GM18502 (cell line): Measurements from ENCODE around the gene SETD6.

Source experiments
- ATAC-seq: cut with Tn5 transposase; IDR thresholded peaks from one replicate; pipeline ENCODE4 v1.9.1; 2021; ENCODE audit warnings: mild to moderate bottlenecking; ENCODE audit not compliant: unreplicated experiment, poor library complexity

SETD6 gene

GRCh38 chr16:58493756-58494431, 21.4 kb upstream of the SETD6 start:
- ATAC-seq, result no peak

- ATAC-seq, result peak; percentile 74
Measured at GRCh38 chr16:58494981-58495520, 20.3 kb upstream of the SETD6 start.

DNA sequence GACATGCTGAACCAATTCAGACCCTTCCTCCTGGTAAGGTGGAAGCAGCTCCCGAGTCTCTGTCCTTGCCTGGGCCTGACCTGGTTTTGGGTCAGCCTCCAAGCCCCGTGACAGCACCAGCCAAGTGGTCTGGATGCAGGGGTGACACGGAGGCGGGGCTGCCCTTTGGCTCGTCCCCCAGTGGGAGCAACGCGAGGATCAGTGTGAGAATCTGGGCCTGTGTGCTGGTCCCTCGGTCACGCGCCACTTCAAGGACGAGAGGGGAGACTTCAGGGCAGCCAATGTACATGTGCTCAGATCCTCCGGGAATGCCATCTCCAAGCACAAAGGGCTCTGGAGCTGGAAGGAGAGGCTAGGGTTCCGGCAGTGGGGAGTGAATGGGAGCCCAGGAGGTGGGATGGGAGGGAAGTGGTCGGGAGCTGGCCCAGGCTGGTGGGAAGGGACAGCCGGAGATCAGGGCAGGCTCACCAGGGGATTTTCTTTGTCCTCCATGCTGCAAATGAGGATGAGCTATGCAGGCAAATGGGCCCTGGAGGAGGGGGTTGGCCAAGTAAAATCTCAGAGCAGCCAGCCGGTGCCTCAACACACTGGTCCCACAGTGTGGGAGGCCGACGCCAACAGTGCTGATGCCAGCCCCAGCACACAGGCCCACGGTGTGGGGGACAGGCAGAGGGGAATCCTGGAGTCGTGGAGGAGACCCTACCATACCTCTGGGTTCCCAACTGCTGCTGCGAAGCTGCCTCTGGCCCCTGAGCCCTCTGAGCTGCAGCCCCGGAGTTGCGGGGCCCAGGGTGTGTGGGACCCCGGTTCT, 19.6 kb upstream of the SETD6 start:
- peak; percentile 1 for ATAC-seq

DNA sequence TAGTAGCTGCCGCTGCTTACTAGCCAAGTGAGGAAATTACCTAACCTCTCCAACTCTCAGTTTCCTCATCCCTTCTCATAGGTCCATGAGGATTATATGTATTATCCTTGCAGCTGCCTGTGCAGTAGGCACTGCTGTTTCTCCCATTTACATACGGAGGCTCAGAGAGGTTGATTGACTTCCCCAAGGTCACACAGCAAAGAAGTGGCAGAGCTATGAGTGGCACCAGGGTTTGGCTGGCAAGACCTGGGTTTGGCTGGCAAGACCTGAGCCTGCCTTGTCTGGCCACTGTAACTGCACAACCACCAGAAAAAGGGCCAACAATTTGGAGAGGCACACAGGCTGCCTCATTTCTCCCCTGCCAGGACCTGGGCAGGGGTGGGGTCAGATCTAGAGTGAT, 17.8 kb upstream of the SETD6 start:
- no peak for ATAC-seq

DNA sequence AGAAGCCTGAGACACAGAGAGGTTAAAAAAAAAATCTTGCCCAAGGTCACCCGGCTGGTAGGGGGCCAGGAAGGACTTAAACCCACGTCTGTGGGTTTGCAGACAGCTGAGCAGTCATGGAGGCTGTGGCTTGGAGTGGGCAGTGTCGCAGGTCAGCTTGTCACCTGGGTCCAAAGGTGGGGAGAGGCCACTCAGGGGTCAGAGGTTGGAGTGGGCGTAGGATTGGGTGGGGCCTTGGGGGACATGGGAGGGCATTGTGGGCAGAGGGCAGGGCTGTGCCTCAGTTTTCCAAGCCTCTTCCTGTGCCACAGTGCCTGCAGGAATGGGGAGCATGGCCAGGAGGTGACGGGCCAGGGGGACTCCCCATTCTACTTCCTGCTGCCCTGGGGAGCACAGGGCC, 17.4 kb upstream of the SETD6 start:
- ATAC-seq, result no peak

DNA sequence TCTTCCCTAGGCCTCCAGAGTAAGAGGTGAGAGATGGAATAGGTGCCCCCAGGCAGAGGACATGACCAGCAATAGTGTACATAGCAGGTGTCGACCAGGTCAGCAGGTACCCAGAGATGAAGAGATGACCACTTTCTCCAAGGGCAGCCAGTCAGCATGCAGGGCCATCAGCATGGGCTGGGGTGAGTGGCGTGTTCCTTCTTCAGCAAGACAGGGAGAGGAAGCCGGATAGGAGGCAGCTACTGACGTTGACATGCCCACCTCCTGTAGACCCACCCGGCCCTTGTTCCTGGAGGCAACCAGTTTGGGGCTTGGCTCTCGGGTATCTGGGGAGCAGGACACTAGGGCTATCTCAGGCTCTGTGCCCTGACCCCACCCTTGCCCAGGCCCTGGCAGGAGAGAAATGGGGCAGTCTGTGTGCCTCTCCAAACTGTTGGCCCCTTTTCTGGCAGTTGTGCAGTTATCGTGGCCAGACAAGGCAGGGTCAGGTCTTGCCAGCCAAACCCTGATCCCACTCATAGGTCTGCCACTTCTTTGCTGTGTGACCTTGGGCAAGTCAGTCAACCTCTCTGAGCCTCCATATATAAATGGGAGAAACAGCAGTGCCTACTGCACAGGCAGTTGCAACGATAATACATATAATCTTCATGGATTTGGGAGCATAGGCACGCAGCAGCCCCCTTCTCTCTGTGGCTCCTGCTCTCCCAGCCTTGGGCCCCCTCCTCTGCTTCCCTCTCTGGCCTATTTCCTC, 16.8 kb upstream of the SETD6 start:
- no peak for ATAC-seq

DNA sequence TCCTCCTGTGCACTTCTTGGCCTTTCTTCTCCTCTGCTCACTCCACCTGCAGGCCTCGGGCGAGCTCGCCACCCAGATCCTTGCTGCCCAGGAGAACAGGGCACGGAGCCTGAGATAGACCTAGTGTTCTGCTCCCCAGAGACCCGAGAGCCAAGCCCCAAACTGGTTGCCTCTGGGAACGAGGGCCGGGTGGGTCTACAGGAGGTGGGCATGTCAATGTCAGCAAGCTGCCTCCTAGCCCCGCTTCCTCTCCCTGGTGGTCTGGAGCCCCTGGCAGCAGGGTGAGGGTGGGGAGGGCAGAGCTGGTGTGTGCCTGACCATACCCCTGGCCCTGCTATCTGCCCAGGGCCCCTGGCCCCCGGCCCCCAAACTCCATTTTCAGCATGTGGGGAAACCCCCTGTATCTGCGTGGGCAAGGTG, 16.2 kb upstream of the SETD6 start:
- ATAC-seq, result no peak

GRCh38 chr16:58499615-58500351, 15.5 kb upstream of the SETD6 start, which contains the start of gene NDRG4:
TSS of gene NDRG4 (plus strand) at chr16:58500143. CDS start at chr16:58500249, 106 bp downstream.
- no peak for ATAC-seq

GRCh38 chr16:58500430-58501241, 14.7 kb upstream of the SETD6 start:
- ATAC-seq, result no peak

- ATAC-seq, result no peak
Measured at GRCh38 chr16:58501242-58502131, 13.8 kb upstream of the SETD6 start.

GRCh38 chr16:58502217-58502921, 12.9 kb upstream of the SETD6 start:
- ATAC-seq, result no peak

DNA sequence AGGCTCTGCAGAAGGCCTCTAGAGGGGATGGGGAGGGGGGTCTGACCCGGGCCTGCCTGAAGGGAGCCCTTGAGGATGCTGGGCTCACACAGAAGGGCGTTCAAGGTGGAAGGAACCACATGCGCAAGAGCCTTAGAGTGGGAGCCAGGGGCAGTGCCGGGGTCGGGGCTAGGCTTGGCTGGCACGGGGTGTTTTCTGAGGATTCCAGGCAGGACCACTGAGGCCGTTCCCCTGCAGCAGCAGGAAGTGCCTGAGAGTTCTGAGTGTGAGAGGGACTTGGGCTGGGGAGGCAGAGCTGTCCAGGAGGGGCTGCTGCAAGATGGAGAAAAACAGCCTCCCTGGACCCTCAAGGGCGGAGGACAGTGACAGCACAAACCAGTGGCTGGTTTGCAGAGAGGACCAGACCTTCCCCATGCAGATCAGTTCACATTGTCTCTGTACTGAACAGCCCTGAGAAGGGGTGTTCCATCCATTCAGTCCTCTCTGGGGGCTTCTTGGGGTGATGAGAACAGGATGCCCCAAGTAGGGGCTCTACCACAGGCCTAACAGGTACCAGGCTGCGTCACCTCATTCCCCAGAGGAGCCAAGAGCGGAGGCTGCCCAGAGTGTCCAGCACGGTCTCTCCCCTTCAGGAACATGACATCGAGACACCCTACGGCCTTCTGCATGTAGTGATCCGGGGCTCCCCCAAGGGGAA, 12.0 kb upstream of the SETD6 start:
- ATAC-seq, result no peak

DNA sequence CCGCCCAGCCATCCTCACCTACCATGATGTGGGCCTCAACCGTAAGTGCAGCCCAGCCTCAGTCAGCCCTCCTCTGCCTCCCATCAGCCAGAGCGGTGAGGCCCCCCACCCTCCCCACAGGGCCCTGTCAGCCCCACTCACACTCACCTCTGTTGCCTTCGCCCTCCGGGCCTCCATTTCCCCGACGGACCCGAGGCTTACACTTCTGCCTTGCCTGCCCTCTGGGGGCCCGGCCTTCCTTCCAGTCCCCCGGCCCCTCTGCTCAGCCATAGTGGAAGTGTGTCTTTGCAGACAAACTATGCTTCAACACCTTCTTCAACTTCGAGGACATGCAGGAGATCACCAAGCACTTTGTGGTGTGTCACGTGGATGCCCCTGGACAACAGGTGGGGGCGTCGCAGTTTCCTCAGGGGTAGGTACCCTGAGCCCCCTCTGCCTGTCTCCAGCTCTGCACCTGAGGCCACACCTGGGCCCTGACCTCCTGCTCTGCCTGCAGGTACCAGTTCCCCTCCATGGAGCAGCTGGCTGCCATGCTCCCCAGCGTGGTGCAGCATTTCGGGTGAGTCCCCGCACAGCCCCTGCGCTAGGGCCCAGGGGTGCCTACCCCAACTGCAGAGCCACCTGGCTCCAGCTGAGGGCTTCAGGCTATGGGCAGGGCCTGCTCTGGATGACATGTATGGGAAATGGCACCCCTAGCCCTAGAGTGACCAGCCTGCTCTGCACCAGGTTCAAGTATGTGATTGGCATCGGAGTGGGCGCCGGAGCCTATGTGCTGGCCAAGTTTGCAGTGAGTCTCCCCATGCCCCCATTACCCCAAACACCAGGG, 11.2 kb upstream of the SETD6 start:
- no peak for ATAC-seq

DNA sequence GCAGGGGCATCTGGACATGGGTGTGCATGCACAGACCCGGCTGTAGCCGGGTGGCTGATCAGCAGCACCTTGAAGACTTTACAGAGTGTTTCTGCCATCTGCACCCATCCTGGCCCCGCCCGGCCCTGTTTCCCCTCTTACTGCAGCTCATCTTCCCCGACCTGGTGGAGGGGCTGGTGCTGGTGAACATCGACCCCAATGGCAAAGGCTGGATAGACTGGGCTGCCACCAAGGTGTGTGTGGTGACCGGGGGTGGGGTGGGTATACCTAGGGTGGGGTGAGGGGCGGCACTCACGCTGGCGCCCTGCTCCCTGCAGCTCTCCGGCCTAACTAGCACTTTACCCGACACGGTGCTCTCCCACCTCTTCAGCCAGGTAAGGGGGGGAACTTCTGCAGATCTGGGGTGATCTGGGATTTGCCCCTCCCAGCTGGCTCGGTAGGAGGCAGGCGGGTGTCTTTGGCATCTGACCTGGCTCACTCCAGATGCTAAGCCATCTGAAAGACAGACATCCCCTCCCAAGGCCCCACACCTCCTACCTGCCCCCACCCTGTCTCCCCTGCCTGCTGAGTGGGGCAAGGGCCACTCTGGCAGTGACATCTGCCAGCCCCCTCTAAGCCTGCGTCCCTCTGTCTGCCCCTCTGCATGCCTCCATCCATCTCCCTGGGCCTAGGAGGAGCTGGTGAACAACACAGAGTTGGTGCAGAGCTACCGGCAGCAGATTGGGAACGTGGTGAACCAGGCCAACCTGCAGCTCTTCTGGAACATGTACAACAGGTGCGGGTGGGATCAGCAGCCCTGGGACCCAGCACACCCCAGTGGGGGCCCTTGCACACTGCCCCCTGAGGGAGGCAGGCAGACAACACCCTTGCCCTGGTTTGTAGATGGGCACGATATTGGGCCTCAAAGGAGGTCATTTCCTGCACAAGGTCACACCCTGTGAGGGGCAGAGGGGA, 8.8 kb upstream of the SETD6 start:
- ATAC-seq, result no peak
